Gastroesophageal sphincter (tissue), 4 donors: ENCODE measurements around the gene IL2RA. TPM values are rescaled to one million over a fixed set of nuclear protein-coding genes. Genes with fewer than 3 reads are reported as not detected.

Experiments
- ATAC-seq: fragments of 150-250 bp; one replicate; pipeline ENCODE4 v1.9.1; 2016; ENCODE audit warnings: mild to moderate bottlenecking, moderate library complexity
- H3K27ac ChIP-seq, 4 donors: fragments of 200-600 bp; sonication (generic) in 3 of 4; 1 replicate in 3 of 4; 2 replicates in 1 of 4; pipeline ENCODE4 v1.5.1; 2016 to 2019
- H3K27me3 ChIP-seq: fragments of 200-600 bp; sonication (generic); one replicate; pipeline ENCODE4 v1.5.1; 2019
- H3K36me3 ChIP-seq, 2 donors: fragments of 200-600 bp; sonication (generic); one replicate each; pipeline ENCODE4 v1.5.1; 2019; ENCODE audit warnings: control low read depth in 1 of 2
- H3K4me1 ChIP-seq, 3 donors: fragments of 200-600 bp; sonication (generic); 1 replicate in 2 of 3; 2 replicates in 1 of 3; pipeline ENCODE4 v1.5.1; 2016 to 2019; ENCODE audit warnings: control low read depth in 2 of 3
- H3K4me3 ChIP-seq, 2 donors: fragments of 200-600 bp; sonication (generic); one replicate each; pipeline ENCODE4 v1.5.1; 2019; ENCODE audit warnings: mild to moderate bottlenecking in 1 of 2, moderate library complexity in 1 of 2
- H3K9me3 ChIP-seq, 3 donors: fragments of 200-600 bp; sonication (generic); one replicate each; pipeline ENCODE4 v1.5.1; 2017 to 2019; ENCODE audit warnings: control low read depth in 2 of 3
- EP300 ChIP-seq: sonication (generic); formaldehyde crosslinking; IDR thresholded peaks from one replicate; pipeline ENCODE4 v1.6.1; 2017; ENCODE audit warnings: antibody characterized with exemption, mild to moderate bottlenecking
- POLR2A ChIP-seq, 2 donors: fragments of 450-650 bp; IDR thresholded peaks; one replicate each; pipeline ENCODE4 v1.6.1; 2017; ENCODE audit warnings: antibody characterized with exemption in 2 of 2, mild to moderate bottlenecking in 2 of 2, moderate library complexity in 1 of 2
- POLR2AphosphoS5 ChIP-seq: sonication (generic); formaldehyde crosslinking; IDR thresholded peaks from one replicate; pipeline ENCODE4 v1.6.1; 2017; ENCODE audit warnings: antibody characterized with exemption
- WGBS, 2 donors: methylation state at CpG; one replicate each; pipeline ENCODE4 v1.1.5; 2018; ENCODE audit warnings: low coverage in 1 of 2; 5-methylcytosine and 5-hydroxymethylcytosine counted together
- total RNA-seq, 4 donors: library from RNA; depleted of rRNA; stranded (reverse); fragments of >200 nt; gene quantifications; one replicate each; pipeline ENCODE4 v1.1.0, GENCODE V29; 2016
- TF ChIP-seq, protein P1 (sequence below), 4 experiments: fragments of 200-600 bp in 2 of 4; fragments of 450-650 bp in 2 of 4; sonication (generic) in 1 of 4; IDR thresholded peaks; one replicate each; pipeline ENCODE4 v1.5.1; 2017 to 2019; ENCODE audit warnings: antibody characterized with exemption in 4 of 4, mild to moderate bottlenecking in 2 of 4, moderate library complexity in 2 of 4

The IL2RA gene
- total RNA-seq, 4 donors from 2014 or later, result 0.31 to 16.3 (median 0.50) TPM

DNA sequence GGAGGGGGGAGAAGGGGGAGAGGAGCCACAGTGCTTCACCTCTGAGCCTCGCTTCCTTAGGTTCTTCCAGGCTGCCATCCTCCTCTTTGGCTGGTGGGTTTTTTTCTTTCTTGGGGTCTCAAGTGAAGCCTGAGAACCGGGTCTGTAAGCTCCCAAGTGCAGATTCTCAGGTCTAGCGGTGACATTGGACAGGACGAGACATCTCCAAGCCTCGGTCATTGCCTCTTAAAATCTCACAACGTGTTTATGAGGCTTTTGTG, 84.0 kb downstream of the IL2RA start:
- WGBS, 2 donors, result 24 to 37% methylated on average over 3 to 5 of the region's 6 CpGs
- no peaks in the 10 kb centered on the region for H3K36me3 ChIP-seq
- peaks cover 20% of the 10 kb centered on the region for H3K27me3 ChIP-seq
- H3K4me3 ChIP-seq, result peak overlapping the region; percentile 49 to 87
- peaks cover 0 to 37% (median 4%) of the 10 kb centered on the region in 3 donors for H3K4me1 ChIP-seq
- no peak for TF ChIP-seq POLR2AphosphoS5
- no peak for ATAC-seq
- H3K9me3 ChIP-seq, result no peaks in the 10 kb centered on the region
- H3K27ac ChIP-seq, result peak overlapping the region in 3 of 4 donors; percentile 83 to 94 (median 87)

DNA sequence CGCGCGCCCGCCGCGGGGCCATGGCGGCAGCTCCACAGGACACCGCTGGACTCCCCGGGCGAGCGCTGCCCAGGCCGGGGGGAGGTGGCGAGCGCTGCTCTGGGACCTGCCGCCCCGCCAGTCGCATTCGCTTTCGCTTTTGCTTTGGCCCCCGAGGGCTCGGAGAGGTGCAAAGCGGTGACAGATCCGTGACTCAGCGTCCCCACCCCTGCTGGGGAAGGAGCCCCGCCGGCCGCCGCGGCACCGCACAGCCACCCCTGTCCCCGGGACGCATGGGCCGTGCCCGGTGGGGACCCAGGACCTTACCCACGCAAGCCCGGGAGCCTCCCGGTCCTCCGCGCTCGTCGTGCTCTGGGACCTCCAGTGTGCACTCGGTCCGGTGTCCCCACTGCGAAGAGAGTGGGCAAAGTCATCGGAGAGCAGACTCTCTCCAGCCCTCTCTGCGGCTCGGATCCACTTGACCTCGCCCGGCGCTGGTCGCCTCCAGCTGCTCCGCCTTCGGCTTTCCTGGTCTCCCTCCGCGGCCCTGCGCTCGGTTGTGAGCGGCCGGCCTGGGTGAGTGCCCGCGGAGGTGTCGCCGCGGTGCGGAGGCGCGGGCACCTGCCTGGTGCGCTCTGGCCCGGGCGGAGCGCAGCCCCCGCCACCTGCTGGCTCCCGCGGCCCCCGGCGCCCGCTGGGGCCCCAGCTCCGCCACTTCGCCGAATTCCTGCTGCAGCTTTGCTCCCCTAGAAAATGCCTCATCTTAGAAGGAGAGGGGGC, 84.5 kb downstream of the IL2RA start, which contains the start of gene IL15RA:
Gene IL15RA (minus strand): TSS at position 73 of the 759 bp plus-strand sequence. CDS start 51 bp downstream, at position 22.
- peaks cover 20% of the 10 kb centered on the region for H3K27me3 ChIP-seq
- no CpG with 5 or more reads among the region's 80 CpGs for WGBS, 2 donors
- peak within 1 kb of the TSS; percentile 15 to 94 (median 85) for H3K27ac ChIP-seq
- no peaks in the 10 kb centered on the region for H3K36me3 ChIP-seq
- peaks cover 0 to 37% (median 4%) of the 10 kb centered on the region in 3 donors for H3K4me1 ChIP-seq
- no peaks in the 10 kb centered on the region for H3K9me3 ChIP-seq
- peak; percentile 82 for ATAC-seq
- H3K4me3 ChIP-seq, result peak within 1 kb of the TSS; percentile 49 to 87
- TF ChIP-seq EP300 (no peak), POLR2A (IDR thresholded peaks at IDR 0.05) (peak; percentile 41 to 43), POLR2AphosphoS5 (no peak)
- TF ChIP-seq, protein P1, sequence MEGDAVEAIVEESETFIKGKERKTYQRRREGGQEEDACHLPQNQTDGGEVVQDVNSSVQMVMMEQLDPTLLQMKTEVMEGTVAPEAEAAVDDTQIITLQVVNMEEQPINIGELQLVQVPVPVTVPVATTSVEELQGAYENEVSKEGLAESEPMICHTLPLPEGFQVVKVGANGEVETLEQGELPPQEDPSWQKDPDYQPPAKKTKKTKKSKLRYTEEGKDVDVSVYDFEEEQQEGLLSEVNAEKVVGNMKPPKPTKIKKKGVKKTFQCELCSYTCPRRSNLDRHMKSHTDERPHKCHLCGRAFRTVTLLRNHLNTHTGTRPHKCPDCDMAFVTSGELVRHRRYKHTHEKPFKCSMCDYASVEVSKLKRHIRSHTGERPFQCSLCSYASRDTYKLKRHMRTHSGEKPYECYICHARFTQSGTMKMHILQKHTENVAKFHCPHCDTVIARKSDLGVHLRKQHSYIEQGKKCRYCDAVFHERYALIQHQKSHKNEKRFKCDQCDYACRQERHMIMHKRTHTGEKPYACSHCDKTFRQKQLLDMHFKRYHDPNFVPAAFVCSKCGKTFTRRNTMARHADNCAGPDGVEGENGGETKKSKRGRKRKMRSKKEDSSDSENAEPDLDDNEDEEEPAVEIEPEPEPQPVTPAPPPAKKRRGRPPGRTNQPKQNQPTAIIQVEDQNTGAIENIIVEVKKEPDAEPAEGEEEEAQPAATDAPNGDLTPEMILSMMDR (IDR thresholded peaks at IDR 0.05), result peak in 3 of 4 experiments; percentile 3 to 54 (median 12)

DNA sequence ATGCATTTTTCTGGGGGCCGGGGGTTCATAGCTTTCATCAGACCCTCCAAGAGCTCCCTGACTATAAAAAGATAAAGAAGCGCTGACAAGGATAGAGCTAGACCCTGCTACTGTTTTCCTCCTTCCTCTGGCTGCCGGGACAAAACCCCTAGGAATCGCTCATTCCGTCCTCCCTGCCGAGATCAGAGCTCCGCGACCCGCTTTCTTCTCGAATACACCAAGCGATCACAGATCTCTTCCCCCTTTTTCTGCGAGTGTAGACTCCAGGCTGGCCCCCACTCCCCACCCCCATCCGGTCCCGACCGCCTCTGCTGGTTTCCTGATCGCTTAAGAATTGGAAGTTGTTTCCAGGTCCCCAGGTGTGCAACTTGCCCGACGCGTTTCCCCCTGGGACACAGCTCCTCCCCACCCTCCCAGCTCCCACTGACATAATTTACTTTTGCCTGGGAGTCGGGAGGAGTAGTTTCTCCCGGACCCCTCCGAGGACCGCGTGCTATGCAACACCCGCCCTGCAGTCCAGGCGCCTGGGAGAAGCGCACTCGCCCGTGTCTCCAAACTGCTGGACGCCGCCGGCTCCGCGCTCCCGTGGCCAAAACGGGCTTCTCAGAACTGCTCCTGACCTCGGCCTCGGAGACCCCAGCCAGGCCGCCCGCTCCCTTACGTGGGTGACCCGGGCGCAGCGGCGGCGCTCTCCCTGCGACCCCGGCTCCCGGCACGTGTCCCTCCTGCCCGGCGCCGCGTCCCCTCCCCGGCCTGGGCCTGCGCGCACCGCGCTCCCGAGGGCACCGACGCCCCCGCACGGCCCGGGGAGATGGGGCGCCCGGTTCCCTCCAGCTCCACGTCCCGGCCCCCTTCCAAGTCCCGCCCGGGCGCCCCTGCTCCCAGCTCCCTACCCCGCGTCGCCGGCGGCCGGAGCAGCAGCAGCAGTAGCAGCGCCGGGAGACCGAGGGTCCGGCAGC, 85.4 kb downstream of the IL2RA start:
- WGBS, 2 donors, result 7 to 49% methylated on average over 2 to 19 of the region's 82 CpGs
- H3K36me3 ChIP-seq, result no peaks in the 10 kb centered on the region
- peak overlapping the region; percentile 15 to 94 (median 85) for H3K27ac ChIP-seq
- H3K9me3 ChIP-seq, result no peaks in the 10 kb centered on the region
- peak overlapping the region; percentile 49 to 87 for H3K4me3 ChIP-seq
- H3K4me1 ChIP-seq, result peaks cover 0 to 37% (median 4%) of the 10 kb centered on the region in 3 donors
- ATAC-seq, result peak; percentile 46
- H3K27me3 ChIP-seq, result peaks cover 20% of the 10 kb centered on the region
- TF ChIP-seq, protein P1 (IDR thresholded peaks at IDR 0.05), result no peak
- no peak for TF ChIP-seq POLR2AphosphoS5
- TF ChIP-seq EP300, result no peak
- TF ChIP-seq POLR2A (IDR thresholded peaks at IDR 0.05), result no peak

DNA sequence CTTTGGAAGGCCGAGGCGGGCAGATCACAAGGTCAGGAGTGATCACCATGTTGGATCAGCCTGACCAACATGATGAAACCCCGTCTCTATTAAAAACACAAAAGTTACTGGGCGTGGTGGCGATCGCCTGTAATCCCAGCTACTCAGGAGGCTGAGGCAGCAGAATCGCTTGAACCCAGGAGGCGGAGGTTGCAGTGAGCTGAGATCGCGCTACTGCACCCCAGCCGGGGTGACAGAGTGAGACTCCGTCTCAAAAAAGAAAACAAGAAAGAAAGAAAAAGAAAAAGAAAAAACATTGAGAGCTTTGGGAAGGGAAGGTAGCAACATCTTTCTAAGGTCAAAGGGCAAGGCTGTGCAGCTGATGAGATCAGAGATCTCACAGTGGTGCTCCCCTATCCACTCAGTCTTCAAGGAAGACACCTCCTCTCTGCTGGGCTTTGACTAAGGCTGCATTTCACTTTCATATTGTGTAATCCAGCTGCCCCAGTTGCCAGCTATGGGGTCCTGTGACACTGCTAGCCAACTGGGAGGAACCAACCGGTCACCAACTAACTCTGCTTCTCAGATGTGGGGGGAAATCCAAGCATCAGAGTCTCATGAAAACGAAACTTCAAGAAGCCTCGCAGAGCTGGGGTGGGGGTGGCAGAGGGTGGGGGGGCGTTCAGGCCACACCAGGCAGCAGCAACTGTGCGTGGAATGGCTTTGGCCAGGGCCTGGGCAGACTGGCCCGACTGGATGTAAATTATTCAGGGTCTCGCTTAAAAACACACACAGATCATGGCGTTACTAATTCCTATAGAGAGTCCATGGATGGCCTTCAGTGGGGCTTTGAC, 86.3 kb downstream of the IL2RA start:
- 77 to 83% methylated on average over 6 to 18 of the region's 20 CpGs for WGBS, 2 donors
- Histone ChIP-seq H3K27ac (peak overlapping the region in 3 of 4 donors; percentile 83 to 94 (median 87)), H3K4me1 (peaks cover 0 to 37% (median 4%) of the 10 kb centered on the region in 3 donors), H3K27me3 (peaks cover 20% of the 10 kb centered on the region), H3K36me3 (no peaks in the 10 kb centered on the region), H3K9me3 (no peaks in the 10 kb centered on the region), H3K4me3 (peak overlapping the region; percentile 49 to 87)
- TF ChIP-seq POLR2AphosphoS5 (no peak), EP300 (no peak), POLR2A (IDR thresholded peaks at IDR 0.05) (no peak)
- TF ChIP-seq, protein P1 (IDR thresholded peaks at IDR 0.05), result no peak
- peak; percentile 66 for ATAC-seq
